HG03064 (cell line): ENCODE data around the gene TP53BP1.

Source experiments
- ATAC-seq: cut with Tn5 transposase; IDR thresholded peaks from one replicate; pipeline ENCODE4 v1.9.1; 2021; ENCODE audit warnings: low read depth; ENCODE audit not compliant: unreplicated experiment

The TP53BP1 gene

DNA sequence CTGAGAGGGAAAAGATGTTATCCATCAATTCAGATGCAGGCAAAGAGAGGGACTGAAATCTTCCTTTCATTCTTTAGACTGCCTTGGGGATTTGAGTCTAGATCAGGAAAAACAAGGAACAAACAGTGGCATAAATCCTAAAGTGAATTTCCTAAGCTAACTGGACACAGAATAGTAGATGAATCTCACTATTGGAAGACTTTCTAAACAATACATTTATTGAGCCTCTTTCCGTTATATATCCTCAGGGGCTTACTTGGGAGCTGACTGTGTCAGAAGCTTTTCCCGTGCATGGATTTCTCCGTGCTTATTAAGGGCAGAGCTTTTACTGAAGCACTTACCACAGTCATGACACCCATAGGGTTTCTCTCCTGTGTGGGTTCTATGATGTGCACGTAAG lies 132.1 kb downstream of the TP53BP1 start:
- no peak for ATAC-seq
